Suppressor macrophage (primary cell): ENCODE measurements around the gene PLCB1.
A peak's percentile ranks its signal among the peaks of the same experiment; 100 is the strongest.

Experiments
- DNase-seq, 4 experiments: peaks; one replicate each; pipeline ENCODE4 v3.0.0-alpha.2; 2020 to 2022

Gene PLCB1

DNA sequence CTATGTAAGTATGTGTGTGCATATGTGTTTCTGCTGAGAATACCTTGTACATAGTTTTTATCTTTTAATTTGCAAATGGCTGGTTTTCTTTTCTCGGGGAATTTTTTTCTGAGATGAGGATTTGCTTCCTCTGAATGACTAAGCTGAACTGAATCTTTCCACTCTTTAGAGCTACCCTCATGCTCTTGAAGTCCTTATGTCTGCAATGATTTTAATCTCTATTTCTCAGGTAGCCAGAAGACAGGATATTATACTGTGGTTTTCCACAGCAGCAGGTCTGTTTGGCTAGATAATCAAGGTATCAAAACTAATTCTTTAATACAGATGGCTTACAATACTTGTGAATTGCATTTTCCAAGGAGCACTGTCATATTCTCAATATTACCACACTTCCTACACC lies 114.7 kb downstream of the PLCB1 start:
- DNase-seq, result no peak

GRCh38 chr20:8248051-8248450 lies 116.0 kb downstream of the PLCB1 start:
- DNase-seq, result no peak

DNA sequence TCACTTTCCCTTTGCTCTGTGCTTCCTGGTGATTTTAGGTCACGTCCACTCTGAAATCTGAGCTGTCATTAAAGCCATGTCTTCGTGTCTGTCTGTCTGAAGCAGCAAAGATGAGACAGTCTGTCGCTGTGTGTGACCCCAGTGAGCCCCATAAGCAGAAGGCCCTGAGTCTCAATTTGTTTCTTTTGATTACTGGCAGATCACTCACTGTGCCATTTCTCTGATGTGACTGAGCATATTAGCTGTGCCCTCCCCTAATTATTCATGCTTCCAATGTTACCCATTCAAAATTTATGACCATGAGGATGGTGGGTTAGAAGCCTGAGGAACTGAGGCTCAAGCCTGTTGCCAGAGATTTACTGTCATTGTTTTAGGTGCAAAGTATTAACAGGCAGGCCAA lies 117.6 kb downstream of the PLCB1 start:
- no peak for DNase-seq

DNA sequence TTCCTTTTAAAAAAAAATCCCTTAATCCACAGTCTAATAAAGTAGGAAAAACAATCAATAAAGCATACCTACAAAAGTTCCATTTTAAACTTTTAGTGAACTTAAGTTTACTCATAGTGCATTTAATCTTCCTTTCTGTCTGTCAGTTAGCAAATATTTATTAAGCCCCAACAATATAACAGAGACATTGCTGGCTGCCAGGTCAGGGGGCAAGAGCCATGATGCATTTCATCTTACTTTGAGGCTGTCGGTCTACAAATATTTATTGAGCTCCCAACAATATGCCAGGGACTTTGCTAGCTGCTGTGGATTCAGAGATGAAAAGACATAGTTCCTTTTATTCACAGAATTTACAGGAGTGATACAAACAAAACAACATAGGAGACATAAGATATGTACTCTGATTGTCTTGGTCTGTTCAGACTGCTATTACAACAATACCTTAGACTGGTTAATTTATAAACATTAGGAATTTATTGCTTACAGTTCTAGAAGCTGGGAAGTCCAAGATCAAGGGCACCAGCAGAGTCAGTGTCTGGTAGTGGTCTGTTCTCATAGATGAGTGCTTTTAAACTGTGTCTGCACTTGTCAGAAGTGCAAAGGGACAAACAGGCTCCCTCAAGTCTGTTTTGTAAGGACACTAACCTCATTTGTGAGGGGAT lies 118.6 kb downstream of the PLCB1 start:
- no peak for DNase-seq

DNA sequence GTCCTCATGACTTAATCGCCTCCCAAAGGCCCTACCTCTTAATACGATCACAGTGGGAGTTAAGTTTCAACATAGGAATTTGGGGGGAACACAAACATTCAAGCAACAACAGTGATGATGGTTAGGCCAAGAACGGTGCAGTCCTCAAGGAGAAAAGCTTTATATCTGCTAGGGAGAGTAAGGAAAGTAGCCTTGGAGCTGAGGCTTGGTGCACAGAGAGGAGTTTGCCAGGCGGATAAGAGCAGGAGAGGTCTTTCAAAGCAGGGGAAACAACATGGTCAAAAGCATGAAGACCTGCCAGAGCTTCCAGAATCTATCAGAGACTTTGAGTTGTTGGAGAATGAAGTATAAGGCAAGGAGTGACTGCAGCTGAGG lies 119.1 kb downstream of the PLCB1 start:
- no peak for DNase-seq

DNA sequence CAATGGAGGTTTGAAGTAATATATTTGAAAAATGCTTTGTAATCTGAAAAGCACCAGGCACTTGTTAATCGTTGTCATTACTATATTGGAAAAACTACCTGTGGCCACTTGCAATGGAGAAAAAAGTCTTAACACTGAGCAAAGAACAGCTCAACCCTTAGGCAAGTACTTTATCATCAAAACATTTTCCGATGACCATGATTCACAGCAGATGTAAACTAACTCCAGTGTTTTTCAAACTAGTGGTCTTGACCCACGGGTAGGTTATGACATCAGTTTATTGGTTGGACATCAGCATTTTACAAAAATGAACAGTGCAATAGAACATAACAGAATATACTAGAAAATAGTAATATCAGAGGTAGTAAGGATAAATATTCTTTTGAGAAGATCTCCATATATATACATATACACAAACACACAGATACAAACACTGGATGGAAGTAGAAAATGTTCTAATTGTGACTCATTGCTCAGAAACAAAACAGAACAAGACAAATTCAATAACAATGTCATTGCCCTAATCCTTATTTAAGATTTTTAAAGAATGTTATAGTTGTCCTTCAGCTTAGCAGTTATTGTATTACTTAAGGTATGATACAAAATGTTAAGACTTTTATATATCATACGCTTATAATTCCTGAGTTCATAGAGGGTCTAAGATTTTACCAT lies 123.0 kb downstream of the PLCB1 start:
- no peak for DNase-seq

- DNase-seq, result no peak
These were observed 124.0 kb downstream of the PLCB1 start for GRCh38 chr20:8255945-8256632.

GRCh38 chr20:8260837-8261251 lies 128.8 kb downstream of the PLCB1 start:
- peak; percentile 59 to 90 (median 77) for DNase-seq

DNA sequence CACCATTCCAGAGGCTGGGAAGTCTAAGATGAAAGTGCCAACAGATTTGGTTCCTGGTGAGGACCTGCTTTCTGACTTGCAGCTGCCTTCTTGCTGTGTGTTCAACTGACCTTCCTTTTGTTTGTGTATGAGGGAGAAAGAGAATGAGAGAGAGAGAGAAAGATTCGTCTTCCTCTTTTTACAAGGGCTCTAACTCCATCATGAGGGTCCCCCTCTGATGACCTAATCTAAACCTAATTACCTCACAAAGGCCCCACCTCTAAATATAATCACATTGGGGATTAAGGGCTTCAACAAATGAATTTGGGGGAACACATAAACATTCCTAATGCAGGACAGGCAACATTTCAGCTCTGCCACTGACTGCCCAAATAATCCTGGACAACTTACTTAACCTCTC lies 130.7 kb downstream of the PLCB1 start:
- no peak for DNase-seq

DNA sequence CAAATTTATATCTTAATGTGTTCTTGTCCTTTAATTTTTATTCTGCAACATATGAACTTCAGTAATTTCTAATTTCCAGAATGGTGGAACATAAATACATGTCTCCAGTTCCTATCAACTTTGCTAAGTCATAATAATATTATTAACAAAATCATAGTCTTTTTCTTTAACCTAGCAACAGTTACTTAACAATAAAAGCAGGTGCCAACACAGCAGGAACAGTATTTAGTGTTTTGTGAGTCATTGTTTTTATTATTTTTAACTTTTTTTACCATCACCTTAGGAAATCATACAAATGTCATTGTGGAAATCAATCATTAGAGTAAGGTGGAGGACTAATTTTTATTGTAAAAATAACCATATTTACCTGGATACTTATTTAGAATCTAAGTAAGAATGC lies 133.5 kb downstream of the PLCB1 start:
- no peak for DNase-seq

DNA sequence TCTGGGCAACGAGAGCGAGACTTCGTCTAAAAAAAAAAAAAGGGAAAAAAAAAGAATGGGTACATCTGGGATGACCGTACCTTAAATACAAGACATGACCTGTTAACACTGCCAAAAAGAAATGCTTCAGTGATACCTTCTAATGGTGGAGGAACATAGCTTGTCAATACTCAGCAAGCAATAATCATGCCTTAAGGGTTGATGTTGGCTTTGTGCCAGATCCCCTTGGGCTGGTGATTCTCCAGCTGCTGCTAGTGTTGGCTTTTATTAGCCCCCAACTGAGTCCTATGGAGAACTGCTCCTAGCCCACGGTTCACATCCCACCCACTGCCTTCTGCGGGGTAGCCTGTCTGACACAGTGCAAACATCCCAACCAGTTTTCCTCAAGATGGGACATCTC lies 134.9 kb downstream of the PLCB1 start:
- no peak for DNase-seq

DNA sequence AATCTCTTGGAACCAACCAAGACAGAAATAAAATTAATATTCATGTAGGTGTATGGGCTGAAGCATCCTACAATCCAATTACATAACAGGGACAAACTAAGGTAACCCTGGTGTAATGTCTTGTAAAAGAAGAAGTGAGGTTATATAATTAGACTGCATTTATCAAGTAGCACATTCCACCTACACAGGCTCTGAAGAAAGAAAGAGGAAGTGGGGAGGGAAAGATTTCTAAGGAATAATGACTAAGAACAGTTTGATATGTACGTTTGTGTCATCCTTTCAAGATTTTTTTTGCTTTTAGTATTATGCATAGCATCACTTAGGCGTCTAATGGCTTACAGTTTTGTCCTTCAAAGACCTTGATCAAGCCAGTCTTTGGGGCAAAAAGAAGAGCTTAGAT lies 139.7 kb downstream of the PLCB1 start:
- DNase-seq, result peak; percentile 35 to 92 (median 62)

DNA sequence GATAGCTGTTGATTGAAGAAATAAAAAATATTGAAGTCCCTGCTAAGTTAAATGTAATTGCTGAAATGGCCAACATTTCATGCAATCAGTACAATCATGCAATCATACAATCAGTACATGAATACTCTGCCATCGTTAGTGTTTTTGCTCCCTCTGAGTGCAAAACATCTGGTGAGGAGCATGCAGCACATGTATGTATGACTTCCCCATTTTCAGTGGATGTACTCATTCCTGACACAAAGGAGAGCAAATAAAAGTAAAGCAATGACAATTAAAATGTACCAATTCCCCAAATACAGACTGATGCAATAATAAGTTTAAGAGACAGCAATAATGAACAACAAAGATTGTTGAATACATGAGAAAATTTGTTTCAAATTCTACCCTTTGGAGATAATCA lies 140.7 kb downstream of the PLCB1 start:
- peak; percentile 26 to 68 (median 50) for DNase-seq

- no peak for DNase-seq
These were observed 152.8 kb downstream of the PLCB1 start for GRCh38 chr20:8284902-8285301.

DNA sequence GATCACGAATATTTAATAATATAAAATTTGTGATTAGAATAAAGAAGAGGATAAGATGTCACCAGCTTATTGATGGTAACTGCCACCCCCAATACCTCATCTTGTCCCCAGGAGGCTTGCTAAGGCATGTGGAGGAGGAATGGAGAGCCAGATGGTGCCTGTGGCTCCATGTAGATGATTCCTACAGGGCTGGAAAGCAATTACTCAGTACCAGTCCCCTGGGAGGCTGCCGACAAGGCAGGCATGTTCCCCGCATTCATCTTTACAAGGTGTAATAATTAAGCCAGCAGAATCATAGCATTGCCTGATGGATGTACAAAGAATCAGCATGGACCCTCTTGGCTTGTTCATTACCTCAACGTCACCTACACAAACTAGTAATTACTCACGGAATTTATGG lies 155.3 kb downstream of the PLCB1 start:
- no peak for DNase-seq

DNA sequence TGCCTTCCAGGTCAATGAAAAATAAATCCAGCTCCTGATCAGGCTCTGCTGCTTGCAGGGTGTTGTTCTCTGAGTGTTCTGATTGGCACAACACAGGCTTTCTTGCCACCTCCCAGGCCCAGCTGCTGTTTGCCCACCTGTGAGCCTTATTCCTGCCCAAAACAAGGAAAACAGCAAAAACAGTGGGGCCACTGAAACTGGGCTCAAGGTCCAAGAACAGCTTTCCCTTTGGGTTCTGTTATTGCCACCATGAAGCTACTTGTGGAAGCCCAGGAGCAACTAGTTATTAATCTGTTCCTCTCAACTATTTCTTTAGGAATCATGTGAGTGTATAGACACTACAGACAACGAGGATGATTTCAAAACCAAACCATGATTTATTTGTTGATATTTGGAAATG lies 159.1 kb downstream of the PLCB1 start:
- DNase-seq, result no peak

DNA sequence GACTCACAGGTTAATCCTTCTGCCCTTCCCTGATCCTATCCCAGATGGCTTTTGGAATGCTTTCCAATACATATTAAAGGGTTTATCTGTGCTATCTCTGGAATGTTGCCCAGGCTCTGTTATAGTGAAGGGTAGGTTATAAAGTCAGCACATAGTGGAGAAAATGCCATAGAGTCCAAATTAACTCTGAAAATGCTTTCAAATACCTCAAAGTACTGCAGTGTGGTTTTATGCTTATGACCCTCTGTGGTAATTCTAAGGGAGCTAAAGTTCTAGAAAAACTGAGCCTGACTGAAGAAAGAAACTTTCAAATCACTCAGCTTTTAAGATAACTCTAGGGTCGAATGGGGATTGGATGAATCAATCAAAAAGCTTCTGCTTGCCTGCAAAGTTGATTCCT lies 159.8 kb downstream of the PLCB1 start:
- DNase-seq, result no peak

DNA sequence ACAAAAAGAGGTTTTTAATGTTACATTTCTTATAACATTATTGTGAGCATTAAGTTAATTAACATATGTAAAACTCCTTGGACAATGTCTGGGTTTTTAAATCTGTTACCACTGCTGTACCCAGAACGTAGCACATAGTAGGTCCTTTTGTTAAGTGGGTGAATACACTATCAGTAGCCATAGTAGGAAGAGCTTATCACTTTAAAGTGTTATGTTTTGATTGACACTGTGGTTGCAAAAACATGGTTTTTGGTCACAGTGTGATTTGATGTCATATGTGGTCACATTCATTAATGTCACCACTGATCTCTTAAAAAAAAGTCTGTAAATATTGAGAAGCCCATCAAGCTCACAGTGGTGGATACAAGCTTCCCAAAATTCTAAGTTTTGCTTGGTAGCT lies 160.7 kb downstream of the PLCB1 start:
- DNase-seq, result no peak

DNA sequence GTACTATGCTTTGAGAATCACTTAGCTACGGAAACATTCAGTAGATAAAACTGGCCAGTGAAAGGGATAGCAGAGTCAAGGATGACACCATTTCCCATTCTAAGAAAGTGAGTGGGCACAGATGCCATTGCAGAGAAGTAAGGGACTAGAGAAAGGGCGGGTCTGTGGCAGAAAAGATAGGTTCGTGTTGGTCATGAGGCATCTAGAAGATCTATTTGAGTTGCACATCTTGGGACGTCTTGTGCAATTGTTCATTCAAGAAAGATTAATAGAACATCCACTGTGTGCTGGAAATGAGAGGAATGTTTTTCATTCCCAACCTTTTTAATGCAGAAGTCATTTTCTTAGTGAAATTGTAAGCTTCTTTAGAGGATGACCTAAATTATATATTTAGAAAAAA lies 161.7 kb downstream of the PLCB1 start:
- peak; percentile 16 to 49 (median 24) for DNase-seq

DNA sequence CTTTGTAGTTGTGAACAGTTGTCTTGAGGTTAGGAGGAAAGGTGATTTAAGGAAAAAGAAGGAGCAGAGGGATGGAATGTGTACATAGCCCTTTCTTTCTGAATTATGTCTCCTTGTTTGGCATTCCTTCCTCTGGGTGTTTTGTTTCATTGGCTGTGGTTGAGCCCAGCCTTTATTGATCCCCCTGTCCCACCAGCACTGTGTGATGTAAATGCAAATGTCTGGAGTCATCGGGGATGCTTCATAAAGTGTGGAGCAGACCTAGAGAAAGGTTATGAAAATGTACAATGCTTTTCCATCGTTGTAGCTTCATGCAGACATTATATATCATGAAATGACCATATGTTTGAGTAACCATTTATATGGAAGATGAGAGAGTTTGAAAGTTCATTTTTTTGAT lies 164.5 kb downstream of the PLCB1 start:
- DNase-seq, result no peak

- DNase-seq, result no peak
These were observed 166.5 kb downstream of the PLCB1 start for GRCh38 chr20:8298426-8299043.

GRCh38 chr20:8299921-8300320 lies 167.9 kb downstream of the PLCB1 start:
- DNase-seq, result no peak

- no peak for DNase-seq
These were observed 169.6 kb downstream of the PLCB1 start for GRCh38 chr20:8301655-8302054.

GRCh38 chr20:8303651-8304050 lies 171.6 kb downstream of the PLCB1 start:
- no peak for DNase-seq
